ENCODE results near the gene RMDN2. TPM values are rescaled to one million over a fixed set of nuclear protein-coding genes. Genes with fewer than 3 reads are reported as not detected.

The RMDN2 gene
- total RNA-seq, 1 donor from 2014 or later, result 9.0 TPM

GRCh38 chr2:38038682-38039081 is 113.6 kb downstream of the RMDN2 start:
- Mint-ChIP-seq H3K4me1 (peaks cover 16% of the 10 kb centered on the region), H3K4me3 (peak overlapping the region; percentile 65), H3K27me3 (ENCODE audit: low read depth) (peaks cover 19% of the 10 kb centered on the region), H3K9me3 (peaks cover 31% of the 10 kb centered on the region), H3K36me3 (peaks cover 6% of the 10 kb centered on the region), H3K27ac (no peak overlapping the region)
- no peak for DNase-seq (ENCODE audit: low spot score in 2 of 2, unreplicated experiment in 2 of 2)
- TF ChIP-seq, protein P1, sequence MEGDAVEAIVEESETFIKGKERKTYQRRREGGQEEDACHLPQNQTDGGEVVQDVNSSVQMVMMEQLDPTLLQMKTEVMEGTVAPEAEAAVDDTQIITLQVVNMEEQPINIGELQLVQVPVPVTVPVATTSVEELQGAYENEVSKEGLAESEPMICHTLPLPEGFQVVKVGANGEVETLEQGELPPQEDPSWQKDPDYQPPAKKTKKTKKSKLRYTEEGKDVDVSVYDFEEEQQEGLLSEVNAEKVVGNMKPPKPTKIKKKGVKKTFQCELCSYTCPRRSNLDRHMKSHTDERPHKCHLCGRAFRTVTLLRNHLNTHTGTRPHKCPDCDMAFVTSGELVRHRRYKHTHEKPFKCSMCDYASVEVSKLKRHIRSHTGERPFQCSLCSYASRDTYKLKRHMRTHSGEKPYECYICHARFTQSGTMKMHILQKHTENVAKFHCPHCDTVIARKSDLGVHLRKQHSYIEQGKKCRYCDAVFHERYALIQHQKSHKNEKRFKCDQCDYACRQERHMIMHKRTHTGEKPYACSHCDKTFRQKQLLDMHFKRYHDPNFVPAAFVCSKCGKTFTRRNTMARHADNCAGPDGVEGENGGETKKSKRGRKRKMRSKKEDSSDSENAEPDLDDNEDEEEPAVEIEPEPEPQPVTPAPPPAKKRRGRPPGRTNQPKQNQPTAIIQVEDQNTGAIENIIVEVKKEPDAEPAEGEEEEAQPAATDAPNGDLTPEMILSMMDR (IDR thresholded peaks at IDR 0.05; ENCODE audit: unreplicated experiment), result no peak

- no peak overlapping the region for H3K27ac Mint-ChIP-seq
- peaks cover 34% of the 10 kb centered on the region for H3K9me3 Mint-ChIP-seq
- H3K4me1 Mint-ChIP-seq, result peaks cover 16% of the 10 kb centered on the region
- peaks cover 19% of the 10 kb centered on the region for H3K27me3 Mint-ChIP-seq (ENCODE audit: low read depth)
- H3K4me3 Mint-ChIP-seq, result no peak overlapping the region
- TF ChIP-seq, protein P1 (IDR thresholded peaks at IDR 0.05; ENCODE audit: unreplicated experiment), result no peak
- H3K36me3 Mint-ChIP-seq, result peaks cover 6% of the 10 kb centered on the region
- DNase-seq (ENCODE audit: low spot score in 2 of 2, unreplicated experiment in 2 of 2), result no peak
Measured at GRCh38 chr2:38039121-38039910, 114.2 kb downstream of the RMDN2 start.

DNA sequence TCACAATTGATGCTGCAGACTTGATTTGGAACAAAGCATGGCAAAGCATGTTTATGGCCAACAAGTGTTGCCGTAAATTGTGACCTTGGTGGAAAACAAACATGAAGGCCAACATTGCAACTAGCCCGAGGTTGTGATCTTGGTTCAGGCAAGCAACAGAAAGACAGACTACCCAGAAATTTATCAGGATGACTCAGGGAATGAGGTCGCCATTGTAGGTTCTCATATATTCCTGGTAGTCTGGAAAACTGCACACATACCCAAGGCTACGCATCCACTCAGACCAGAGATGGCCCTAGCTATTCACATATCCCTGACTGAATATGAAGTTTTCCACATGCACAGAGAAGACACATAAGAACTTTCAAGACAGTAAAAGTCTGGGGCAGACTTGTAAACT is 120.7 kb downstream of the RMDN2 start:
- Mint-ChIP-seq H3K27ac (no peak overlapping the region), H3K4me1 (no peaks in the 10 kb centered on the region)
- no peak for DNase-seq (ENCODE audit: low spot score in 2 of 2, unreplicated experiment in 2 of 2)

GRCh38 chr2:38056216-38056615 is 131.1 kb downstream of the RMDN2 start:
- no peaks in the 10 kb centered on the region for H3K36me3 Mint-ChIP-seq
- no peak overlapping the region for H3K27ac Mint-ChIP-seq
- H3K4me3 Mint-ChIP-seq, result no peak overlapping the region
- no peak for DNase-seq (ENCODE audit: low spot score in 2 of 2, unreplicated experiment in 2 of 2)
- TF ChIP-seq, protein P1 (IDR thresholded peaks at IDR 0.05; ENCODE audit: unreplicated experiment), result no peak
- H3K9me3 Mint-ChIP-seq, result no peaks in the 10 kb centered on the region
- no peaks in the 10 kb centered on the region for H3K27me3 Mint-ChIP-seq (ENCODE audit: low read depth)
- H3K4me1 Mint-ChIP-seq, result no peaks in the 10 kb centered on the region

More for the DNA sequence above, 120.7 kb downstream of the RMDN2 start:
- Mint-ChIP-seq H3K36me3 (peaks cover 6% of the 10 kb centered on the region), H3K9me3 (peaks cover 33% of the 10 kb centered on the region), H3K27me3 (ENCODE audit: low read depth) (no peaks in the 10 kb centered on the region), H3K4me3 (no peak overlapping the region)
- TF ChIP-seq, protein P1 (IDR thresholded peaks at IDR 0.05; ENCODE audit: unreplicated experiment), result no peak

GRCh38 chr2:38057651-38058410 is 132.7 kb downstream of the RMDN2 start:
- H3K4me3 Mint-ChIP-seq, result no peak overlapping the region
- DNase-seq (ENCODE audit: low spot score in 2 of 2, unreplicated experiment in 2 of 2), result no peak
- no peaks in the 10 kb centered on the region for H3K27me3 Mint-ChIP-seq (ENCODE audit: low read depth)
- no peak overlapping the region for H3K27ac Mint-ChIP-seq
- no peaks in the 10 kb centered on the region for H3K9me3 Mint-ChIP-seq
- H3K36me3 Mint-ChIP-seq, result no peaks in the 10 kb centered on the region
- H3K4me1 Mint-ChIP-seq, result no peaks in the 10 kb centered on the region
- TF ChIP-seq, protein P1 (IDR thresholded peaks at IDR 0.05; ENCODE audit: unreplicated experiment), result no peak

Data from mesothelial cell of epicardium (in vitro differentiated cells).